Measurements from ENCODE around the gene HOXA7. TPM values are rescaled to one million over a fixed set of nuclear protein-coding genes. Genes with fewer than 3 reads are reported as not detected.

The HOXA7 gene
- total RNA-seq, 1 donor from 2014 or later, result 8.8 TPM

GRCh38 chr7:27146491-27147198 is 9.8 kb downstream of the HOXA7 start:
- Mint-ChIP-seq H3K4me3 (peak overlapping the region; percentile 83), H3K36me3 (ENCODE audit: low read depth) (peaks cover 5% of the 10 kb centered on the region), H3K27me3 (ENCODE audit: low read depth) (peaks cover 100% of the 10 kb centered on the region), H3K9me3 (peaks cover 4% of the 10 kb centered on the region), H3K4me1 (peaks cover 39% of the 10 kb centered on the region), H3K27ac (ENCODE audit: unreplicated experiment) (no peak overlapping the region)
- TF ChIP-seq CTCF (conservative IDR thresholded peaks at IDR 0.05), result no peak
- DNase-seq (ENCODE audit: low read depth, low spot score), result no peak

- Mint-ChIP-seq H3K27me3 (ENCODE audit: low read depth) (peaks cover 100% of the 10 kb centered on the region), H3K36me3 (ENCODE audit: low read depth) (peaks cover 5% of the 10 kb centered on the region), H3K4me3 (peak overlapping the region; percentile 83), H3K27ac (ENCODE audit: unreplicated experiment) (peak overlapping the region; percentile 22), H3K9me3 (peaks cover 4% of the 10 kb centered on the region), H3K4me1 (peaks cover 34% of the 10 kb centered on the region)
- TF ChIP-seq CTCF (conservative IDR thresholded peaks at IDR 0.05), result no peak
- no peak for DNase-seq (ENCODE audit: low read depth, low spot score)
Measured at GRCh38 chr7:27145914-27146412, 10.5 kb downstream of the HOXA7 start.

GRCh38 chr7:27145165-27145913 is 11.1 kb downstream of the HOXA7 start:
- H3K27ac Mint-ChIP-seq (ENCODE audit: unreplicated experiment), result no peak overlapping the region
- no peak for DNase-seq (ENCODE audit: low read depth, low spot score)
- H3K36me3 Mint-ChIP-seq (ENCODE audit: low read depth), result peaks cover 3% of the 10 kb centered on the region
- no peak for TF ChIP-seq CTCF (conservative IDR thresholded peaks at IDR 0.05)
- peaks cover 4% of the 10 kb centered on the region for H3K9me3 Mint-ChIP-seq
- H3K4me3 Mint-ChIP-seq, result peak overlapping the region; percentile 83
- peaks cover 32% of the 10 kb centered on the region for H3K4me1 Mint-ChIP-seq
- H3K27me3 Mint-ChIP-seq (ENCODE audit: low read depth), result peaks cover 100% of the 10 kb centered on the region

GRCh38 chr7:27144781-27145164 is 11.7 kb downstream of the HOXA7 start:
- DNase-seq (ENCODE audit: low read depth, low spot score), result no peak
- Mint-ChIP-seq H3K9me3 (peaks cover 4% of the 10 kb centered on the region), H3K4me3 (peak overlapping the region; percentile 83), H3K36me3 (ENCODE audit: low read depth) (peaks cover 3% of the 10 kb centered on the region), H3K27me3 (ENCODE audit: low read depth) (peaks cover 100% of the 10 kb centered on the region), H3K27ac (ENCODE audit: unreplicated experiment) (no peak overlapping the region), H3K4me1 (peaks cover 32% of the 10 kb centered on the region)
- TF ChIP-seq CTCF (conservative IDR thresholded peaks at IDR 0.05), result no peak

- Mint-ChIP-seq H3K36me3 (ENCODE audit: low read depth) (peaks cover 3% of the 10 kb centered on the region), H3K27ac (ENCODE audit: unreplicated experiment) (no peak overlapping the region), H3K4me1 (peaks cover 32% of the 10 kb centered on the region), H3K9me3 (peaks cover 4% of the 10 kb centered on the region), H3K4me3 (peak overlapping the region; percentile 79), H3K27me3 (ENCODE audit: low read depth) (peaks cover 100% of the 10 kb centered on the region)
- no peak for DNase-seq (ENCODE audit: low read depth, low spot score)
- TF ChIP-seq CTCF (conservative IDR thresholded peaks at IDR 0.05), result peak; percentile 34
Measured at GRCh38 chr7:27143950-27144780, 12.3 kb downstream of the HOXA7 start.

Measured in neural crest cell (in vitro differentiated cells).